Osteocyte (in vitro differentiated cells): ENCODE results near the gene CHIC2. TPM values are rescaled to one million over a fixed set of nuclear protein-coding genes. Genes with fewer than 3 reads are reported as not detected.
"Not testable (repeated sequence)": the region's sequence is repeated elsewhere in the genome, so short reads cannot be mapped to it uniquely, and the experiment has no call there.

Experiments
- DNase-seq: peaks from one replicate; pipeline ENCODE4 v3.0.0; 2021; ENCODE audit warnings: mixed read lengths; ENCODE audit not compliant: unreplicated experiment; ENCODE audit errors: extremely low spot score
- H3K27ac Mint-ChIP-seq: one replicate; pipeline ENCODE4 v1.8.0; 2021; ENCODE audit warnings: mild to moderate bottlenecking, mixed read lengths; ENCODE audit not compliant: unreplicated experiment
- H3K27me3 Mint-ChIP-seq: one replicate; pipeline ENCODE4 v1.8.0; 2021; ENCODE audit warnings: mixed read lengths; ENCODE audit not compliant: unreplicated experiment
- H3K36me3 Mint-ChIP-seq: one replicate; pipeline ENCODE4 v1.8.0; 2021; ENCODE audit warnings: mixed read lengths; ENCODE audit not compliant: unreplicated experiment
- H3K4me1 Mint-ChIP-seq: one replicate; pipeline ENCODE4 v1.8.0; 2021; ENCODE audit warnings: mixed read lengths; ENCODE audit not compliant: unreplicated experiment
- H3K4me3 Mint-ChIP-seq: one replicate; pipeline ENCODE4 v1.8.0; 2021; ENCODE audit warnings: mild to moderate bottlenecking, moderate library complexity, mixed read lengths; ENCODE audit not compliant: unreplicated experiment
- H3K9me3 Mint-ChIP-seq: one replicate; pipeline ENCODE4 v1.8.0; 2021; ENCODE audit warnings: mixed read lengths; ENCODE audit not compliant: unreplicated experiment
- CTCF ChIP-seq: fragments of 200-600 bp; sonication (generic); IDR thresholded peaks from 2 replicates; pipeline ENCODE4 v1.5.0; 2021; ENCODE audit warnings: antibody characterized with exemption, mild to moderate bottlenecking, moderate library complexity
- total RNA-seq: library from RNA; stranded (reverse); gene quantifications from 2 replicates; pipeline ENCODE4 v1.2.1, GENCODE V29; 2021

Gene CHIC2
- total RNA-seq, 1 donor from 2014 or later = 64.1 TPM

DNA sequence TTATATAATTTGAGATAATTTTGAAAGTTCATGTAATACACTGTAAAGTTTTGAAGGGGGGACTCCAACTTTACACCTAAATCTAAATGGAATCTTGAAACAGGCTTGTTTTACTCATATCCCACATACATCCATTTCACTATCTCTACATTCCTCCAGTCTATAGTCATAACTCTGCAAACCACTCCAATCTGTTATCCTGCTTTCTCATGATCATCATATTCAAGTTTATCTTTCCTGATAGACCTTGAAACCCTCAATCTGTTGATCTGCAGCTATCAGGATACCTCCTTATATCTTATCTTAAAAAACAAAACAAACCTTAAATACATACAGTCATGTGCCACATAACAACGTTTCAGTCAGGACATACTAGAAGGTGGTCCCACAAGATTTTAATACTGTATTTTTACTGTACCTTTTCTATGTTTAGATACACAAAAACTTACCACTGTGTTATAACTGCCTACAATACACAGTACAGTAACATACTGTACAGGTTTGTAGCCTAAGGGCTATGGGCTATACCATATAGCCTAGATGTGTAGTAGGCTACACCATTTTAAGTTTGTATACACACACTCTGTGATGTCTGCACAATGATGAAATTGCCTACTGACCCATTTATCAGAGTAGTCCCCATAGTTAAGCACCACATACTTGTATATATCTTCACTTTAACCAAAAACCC lies 14.0 kb downstream of the CHIC2 start:
- no peak for DNase-seq
- Mint-ChIP-seq H3K4me3 (no peak overlapping the region), H3K9me3 (no peaks in the 10 kb centered on the region), H3K4me1 (peaks cover 37% of the 10 kb centered on the region), H3K36me3 (peaks cover 6% of the 10 kb centered on the region), H3K27me3 (no peaks in the 10 kb centered on the region), H3K27ac (peak overlapping the region; percentile 8)
- no peak for TF ChIP-seq CTCF

DNA sequence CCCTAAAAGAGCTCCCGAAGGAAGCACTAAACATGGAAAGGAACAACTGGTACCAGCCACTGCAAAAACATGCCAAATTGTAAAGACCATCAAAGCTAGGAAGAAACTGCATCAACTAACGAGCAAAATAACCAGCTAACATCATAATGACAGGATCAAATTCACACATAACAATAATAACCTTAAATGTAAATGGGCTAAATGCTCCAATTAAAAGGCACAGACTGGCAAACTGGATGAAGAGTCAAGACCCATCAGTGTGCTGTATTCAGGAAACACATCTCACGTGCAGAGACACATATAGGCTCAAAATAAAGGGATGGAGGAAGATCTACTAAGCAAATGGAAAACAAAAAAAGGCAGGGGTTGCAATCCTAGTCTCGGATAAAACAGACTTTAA lies 20.8 kb downstream of the CHIC2 start:
- H3K27me3 Mint-ChIP-seq = not testable (repeated sequence)
- H3K36me3 Mint-ChIP-seq = peaks cover 34% of the 10 kb centered on the region

DNA sequence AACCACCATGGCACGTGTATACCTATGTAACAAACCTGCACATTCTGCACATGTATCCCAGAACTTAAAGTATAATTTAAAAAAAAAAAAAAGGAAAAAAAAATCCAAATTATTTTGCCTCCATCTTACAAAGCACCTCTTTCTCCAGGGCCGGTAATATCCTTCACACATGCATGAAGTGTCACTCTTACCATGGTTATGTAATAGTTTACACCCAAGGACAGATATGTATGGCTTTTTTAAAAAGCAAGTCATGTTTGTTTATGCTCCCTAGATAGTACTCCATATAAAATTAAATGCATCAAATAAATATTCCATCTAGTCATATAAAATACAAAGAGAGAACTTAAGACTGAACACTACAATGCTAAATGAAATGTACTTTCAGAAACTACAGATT lies 22.5 kb downstream of the CHIC2 start:
- Mint-ChIP-seq H3K36me3 (peaks cover 34% of the 10 kb centered on the region), H3K27me3 (no peaks in the 10 kb centered on the region), H3K9me3 (peaks cover 4% of the 10 kb centered on the region), H3K4me1 (peaks cover 17% of the 10 kb centered on the region), H3K27ac (no peak overlapping the region), H3K4me3 (no peak overlapping the region)
- DNase-seq = no peak
- no peak for TF ChIP-seq CTCF

More for the DNA sequence above, 20.8 kb downstream of the CHIC2 start:
- not testable (repeated sequence) for H3K4me1 Mint-ChIP-seq, H3K27ac Mint-ChIP-seq, H3K4me3 Mint-ChIP-seq, H3K9me3 Mint-ChIP-seq, DNase-seq

DNA sequence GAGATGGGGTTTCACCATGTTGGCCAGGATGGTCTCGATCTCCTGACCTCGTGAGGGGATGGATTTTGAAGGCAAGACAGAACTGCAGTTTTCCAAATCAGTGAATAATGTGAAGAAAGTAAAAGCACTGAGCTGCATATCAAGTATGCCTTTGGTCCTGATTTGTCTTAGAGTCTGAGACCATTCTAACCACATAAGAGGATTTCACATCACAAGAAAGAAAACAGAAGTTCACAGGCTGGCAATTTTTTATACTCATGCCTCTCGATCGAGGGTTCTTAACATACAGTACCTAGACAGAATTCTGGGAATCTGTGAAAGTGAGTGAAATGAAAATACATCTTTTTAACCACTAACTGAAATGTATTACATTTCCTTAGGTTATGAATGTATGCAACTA lies 23.3 kb downstream of the CHIC2 start:
- Mint-ChIP-seq H3K36me3 (peaks cover 41% of the 10 kb centered on the region), H3K27ac (peak overlapping the region; percentile 44), H3K27me3 (no peaks in the 10 kb centered on the region), H3K9me3 (peaks cover 4% of the 10 kb centered on the region), H3K4me1 (peaks cover 25% of the 10 kb centered on the region), H3K4me3 (no peak overlapping the region)
- no peak for TF ChIP-seq CTCF
- no peak for DNase-seq

DNA sequence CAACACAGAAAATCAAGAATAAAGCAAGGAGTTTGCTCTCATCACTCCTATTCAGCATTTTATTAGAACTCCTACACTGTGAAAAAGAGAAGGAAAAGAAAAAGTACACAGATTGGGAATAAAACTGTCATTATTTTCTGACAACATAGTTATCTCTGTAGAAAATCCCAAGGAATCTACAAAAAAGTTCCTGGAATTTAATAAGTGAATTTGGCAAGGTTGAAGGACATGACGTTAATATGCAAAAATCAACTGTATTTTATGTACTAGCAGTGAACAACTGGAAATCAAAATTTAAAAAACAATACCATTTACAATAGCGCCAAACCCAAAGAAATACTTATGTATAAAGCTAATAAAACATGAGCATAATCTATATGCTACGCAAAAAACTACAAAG lies 26.3 kb downstream of the CHIC2 start:
- DNase-seq = no peak
- TF ChIP-seq CTCF = no peak
- Mint-ChIP-seq H3K36me3 (peaks cover 47% of the 10 kb centered on the region), H3K4me3 (no peak overlapping the region), H3K9me3 (no peaks in the 10 kb centered on the region), H3K27me3 (no peaks in the 10 kb centered on the region), H3K4me1 (peaks cover 37% of the 10 kb centered on the region), H3K27ac (no peak overlapping the region)
